IPS-15b (cell line): ENCODE measurements around the gene ZAP70.

ENCODE experiments used
- H3K27me3 ChIP-seq: one replicate; pipeline ENCODE4 v1.6.1; 2013; ENCODE audit warnings: low read length; ENCODE audit not compliant: control insufficient read depth, insufficient read depth
- H3K36me3 ChIP-seq: one replicate; pipeline ENCODE4 v1.6.1; 2013; ENCODE audit warnings: low read length; ENCODE audit not compliant: control insufficient read depth, insufficient read depth
- H3K4me1 ChIP-seq: one replicate; pipeline ENCODE4 v1.6.1; 2013; ENCODE audit warnings: mild to moderate bottlenecking, low read length; ENCODE audit not compliant: control insufficient read depth, insufficient read depth
- H3K4me3 ChIP-seq: one replicate; pipeline ENCODE4 v1.5.1; 2013; ENCODE audit warnings: low read depth, low read length
- H3K9ac ChIP-seq: one replicate; pipeline ENCODE4 v1.6.1; 2013; ENCODE audit warnings: low read depth, mild to moderate bottlenecking, low read length
- H3K9me3 ChIP-seq: one replicate; pipeline ENCODE4 v1.6.1; 2013; ENCODE audit warnings: mild to moderate bottlenecking, low read length; ENCODE audit not compliant: control insufficient read depth, insufficient read depth

ZAP70 gene

GRCh38 chr2:97765933-97766332, 52.6 kb downstream of the ZAP70 start:
- Histone ChIP-seq H3K4me3 (no peak overlapping the region), H3K4me1 (peaks cover 10% of the 10 kb centered on the region), H3K9me3 (no peaks in the 10 kb centered on the region), H3K27me3 (peaks cover 4% of the 10 kb centered on the region), H3K36me3 (peaks cover 19% of the 10 kb centered on the region), H3K9ac (no peak overlapping the region)

- H3K4me1 ChIP-seq, result peaks cover 12% of the 10 kb centered on the region
- no peaks in the 10 kb centered on the region for H3K9me3 ChIP-seq
- H3K4me3 ChIP-seq, result no peak overlapping the region
- H3K36me3 ChIP-seq, result peaks cover 17% of the 10 kb centered on the region
- H3K27me3 ChIP-seq, result peaks cover 4% of the 10 kb centered on the region
- no peak overlapping the region for H3K9ac ChIP-seq
These were observed 53.2 kb downstream of the ZAP70 start for GRCh38 chr2:97766567-97766966.

DNA sequence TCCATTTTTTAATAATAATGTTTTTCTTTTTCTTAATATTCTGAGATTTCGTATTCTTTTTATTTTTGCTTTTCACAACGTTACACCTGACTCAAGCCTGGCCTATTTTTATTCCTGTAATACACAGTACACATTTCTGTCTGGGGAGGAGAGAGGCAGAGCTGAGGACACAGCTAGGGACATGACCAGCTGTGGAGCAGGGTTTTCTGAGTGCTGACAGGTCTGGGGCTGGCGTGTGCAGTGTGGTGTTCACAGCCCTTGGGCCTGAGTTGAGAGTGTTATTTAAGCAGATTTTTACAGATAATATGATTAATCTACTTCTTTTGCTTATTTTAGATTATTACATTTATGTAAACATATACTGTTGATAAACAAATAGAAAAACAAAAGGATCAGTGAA, 55.9 kb downstream of the ZAP70 start:
- no peak overlapping the region for H3K9ac ChIP-seq
- H3K27me3 ChIP-seq, result peaks cover 4% of the 10 kb centered on the region
- peaks cover 14% of the 10 kb centered on the region for H3K36me3 ChIP-seq
- H3K4me3 ChIP-seq, result no peak overlapping the region
- peaks cover 12% of the 10 kb centered on the region for H3K4me1 ChIP-seq
- no peaks in the 10 kb centered on the region for H3K9me3 ChIP-seq

DNA sequence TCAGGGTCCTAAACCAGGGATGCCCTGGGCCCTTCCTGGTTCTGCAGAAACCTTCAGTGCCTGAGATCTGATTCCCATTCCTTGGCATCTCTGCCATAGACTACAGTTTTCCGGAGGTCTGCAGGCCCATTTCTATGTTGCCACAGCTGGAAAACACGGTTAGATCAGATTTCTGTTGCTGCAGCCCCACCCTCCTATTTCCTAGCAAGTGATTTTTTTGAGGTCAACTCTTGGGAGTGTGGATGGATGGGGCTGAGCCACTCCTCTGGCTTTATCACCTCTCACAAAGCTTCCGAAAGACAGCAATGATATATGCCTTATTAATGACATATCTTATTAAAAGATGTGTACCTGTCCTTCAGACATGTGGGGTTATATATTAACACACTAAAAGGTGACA, 56.3 kb downstream of the ZAP70 start:
- peaks cover 4% of the 10 kb centered on the region for H3K27me3 ChIP-seq
- peaks cover 11% of the 10 kb centered on the region for H3K36me3 ChIP-seq
- H3K4me1 ChIP-seq, result peaks cover 12% of the 10 kb centered on the region
- H3K4me3 ChIP-seq, result no peak overlapping the region
- H3K9me3 ChIP-seq, result no peaks in the 10 kb centered on the region
- H3K9ac ChIP-seq, result no peak overlapping the region

DNA sequence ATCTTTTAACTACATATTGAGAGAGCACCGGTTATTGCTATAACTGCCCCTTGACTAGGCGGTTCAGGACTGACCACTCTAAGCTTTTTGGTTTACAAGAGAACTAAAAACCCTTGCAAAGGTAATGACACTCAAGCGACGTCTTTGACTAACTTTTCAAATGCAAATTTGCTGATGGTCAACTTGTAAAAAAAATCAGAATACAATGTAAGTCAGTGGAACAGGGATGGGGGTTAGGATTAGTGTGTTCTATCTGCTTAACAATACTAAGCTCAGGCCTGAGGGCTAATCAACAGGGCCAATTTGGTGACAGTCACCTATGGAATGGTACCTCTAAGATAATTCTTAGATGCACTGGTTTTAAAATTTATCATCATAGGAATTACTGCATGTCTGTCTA, 57.1 kb downstream of the ZAP70 start:
- H3K4me3 ChIP-seq, result no peak overlapping the region
- H3K9ac ChIP-seq, result no peak overlapping the region
- H3K27me3 ChIP-seq, result peaks cover 4% of the 10 kb centered on the region
- H3K9me3 ChIP-seq, result no peaks in the 10 kb centered on the region
- H3K4me1 ChIP-seq, result peaks cover 12% of the 10 kb centered on the region
- peaks cover 5% of the 10 kb centered on the region for H3K36me3 ChIP-seq

DNA sequence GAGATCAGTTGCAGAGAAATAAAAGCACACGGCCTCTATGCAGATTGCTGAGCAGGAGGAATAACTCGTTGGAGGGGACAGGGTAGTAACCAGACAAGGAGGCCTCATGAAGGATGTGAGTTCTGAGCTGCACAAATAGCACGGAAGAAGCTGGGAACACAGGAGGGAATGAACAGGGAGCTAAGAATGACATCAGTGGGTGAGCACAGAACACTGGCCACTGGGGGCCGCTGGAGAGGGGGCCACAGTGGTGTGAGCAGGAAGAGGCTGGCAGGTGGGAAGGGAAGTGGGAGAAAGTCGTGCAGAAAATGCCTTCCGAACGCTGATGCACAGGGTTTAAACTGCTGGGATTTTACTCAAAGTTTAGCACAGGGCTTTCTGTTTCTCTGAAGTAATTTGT, 61.0 kb downstream of the ZAP70 start:
- Histone ChIP-seq H3K9ac (no peak overlapping the region), H3K4me3 (no peak overlapping the region), H3K36me3 (peaks cover 5% of the 10 kb centered on the region), H3K27me3 (no peaks in the 10 kb centered on the region), H3K4me1 (peaks cover 12% of the 10 kb centered on the region), H3K9me3 (no peaks in the 10 kb centered on the region)

GRCh38 chr2:97775074-97775473, 61.7 kb downstream of the ZAP70 start:
- H3K36me3 ChIP-seq, result peaks cover 5% of the 10 kb centered on the region
- peaks cover 7% of the 10 kb centered on the region for H3K4me1 ChIP-seq
- no peaks in the 10 kb centered on the region for H3K27me3 ChIP-seq
- H3K9ac ChIP-seq, result no peak overlapping the region
- H3K4me3 ChIP-seq, result no peak overlapping the region
- H3K9me3 ChIP-seq, result no peaks in the 10 kb centered on the region

- no peaks in the 10 kb centered on the region for H3K9me3 ChIP-seq
- H3K9ac ChIP-seq, result no peak overlapping the region
- no peak overlapping the region for H3K4me3 ChIP-seq
- H3K27me3 ChIP-seq, result no peaks in the 10 kb centered on the region
- H3K4me1 ChIP-seq, result no peaks in the 10 kb centered on the region
- H3K36me3 ChIP-seq, result no peaks in the 10 kb centered on the region
These were observed 65.8 kb downstream of the ZAP70 start for GRCh38 chr2:97779141-97779540.

GRCh38 chr2:97781981-97782380, 68.6 kb downstream of the ZAP70 start:
- H3K9me3 ChIP-seq, result no peaks in the 10 kb centered on the region
- H3K4me1 ChIP-seq, result no peaks in the 10 kb centered on the region
- H3K36me3 ChIP-seq, result no peaks in the 10 kb centered on the region

DNA sequence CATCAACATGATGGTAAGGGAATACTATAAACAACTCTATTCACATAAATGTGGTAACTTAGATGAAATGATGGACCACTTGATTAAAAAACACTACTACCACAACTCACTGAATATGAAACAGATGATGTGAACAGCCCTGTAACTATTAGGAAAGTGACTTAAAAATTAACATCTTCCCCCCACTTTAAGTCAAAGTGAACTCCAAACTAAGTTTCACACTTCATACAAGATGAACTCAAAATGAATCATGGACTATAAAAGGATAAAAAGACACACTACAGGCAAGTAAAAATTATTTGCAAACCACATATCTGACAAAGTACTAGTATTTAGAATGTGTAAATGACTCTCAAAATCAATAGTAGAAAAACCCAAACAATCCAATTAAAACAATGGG, 71.6 kb downstream of the ZAP70 start:
- Histone ChIP-seq H3K4me3 (no peak overlapping the region), H3K36me3 (no peaks in the 10 kb centered on the region), H3K27me3 (no peaks in the 10 kb centered on the region), H3K9me3 (no peaks in the 10 kb centered on the region), H3K4me1 (no peaks in the 10 kb centered on the region), H3K9ac (no peak overlapping the region)

More at GRCh38 chr2:97781981-97782380, 68.6 kb downstream of the ZAP70 start:
- Histone ChIP-seq H3K27me3 (no peaks in the 10 kb centered on the region), H3K4me3 (no peak overlapping the region), H3K9ac (no peak overlapping the region)

DNA sequence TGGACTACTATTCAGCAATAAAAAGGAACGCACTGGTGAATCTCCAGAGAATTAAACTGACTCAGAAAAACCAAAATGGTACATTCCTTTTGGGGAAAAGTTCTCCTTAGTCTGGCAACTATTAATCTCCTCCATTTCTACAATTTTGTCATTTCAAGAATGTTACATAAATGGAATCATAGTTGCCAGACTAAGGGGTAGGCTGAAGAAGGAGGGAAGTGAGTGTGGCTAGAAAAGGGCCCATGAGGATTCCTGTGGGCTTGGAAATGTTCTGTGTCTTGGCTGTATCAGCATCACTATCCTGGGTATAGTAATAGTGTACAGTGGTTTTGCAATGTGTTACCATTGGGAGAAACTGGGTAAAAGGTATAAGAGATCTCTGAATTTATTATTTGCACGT, 72.4 kb downstream of the ZAP70 start:
- Histone ChIP-seq H3K4me1 (no peaks in the 10 kb centered on the region), H3K36me3 (no peaks in the 10 kb centered on the region), H3K9me3 (no peaks in the 10 kb centered on the region), H3K4me3 (no peak overlapping the region), H3K27me3 (no peaks in the 10 kb centered on the region), H3K9ac (no peak overlapping the region)

- H3K9ac ChIP-seq, result no peak overlapping the region
- no peaks in the 10 kb centered on the region for H3K9me3 ChIP-seq
- H3K4me1 ChIP-seq, result no peaks in the 10 kb centered on the region
- H3K27me3 ChIP-seq, result no peaks in the 10 kb centered on the region
- H3K4me3 ChIP-seq, result no peak overlapping the region
- no peaks in the 10 kb centered on the region for H3K36me3 ChIP-seq
These were observed 75.7 kb downstream of the ZAP70 start for GRCh38 chr2:97788986-97789644.
